Ramos (cell line): ENCODE results near the gene SLC6A14.

Source experiments
- in situ Hi-C: fragments of 300-500 bp; cut with MboI; formaldehyde crosslinking; loops from one replicate; pipeline ENCODE4 v1.14.3; 2022; ENCODE audit warnings: low sequenced_read_pairs; ENCODE audit not compliant: unreplicated experiment

SLC6A14 gene

GRCh38 chrX:116436358-116436816 lies at the start of gene SLC6A14:
Gene SLC6A14 (plus strand): TSS chrX:116436606. CDS start chrX:116436710, 104 bp downstream.
- in situ Hi-C loops, result no loop called here

- in situ Hi-C loops, result no loop called here
These were observed 40.7 kb upstream of the SLC6A14 start for GRCh38 chrX:116395752-116396151.

GRCh38 chrX:116399681-116400080 lies 36.7 kb upstream of the SLC6A14 start:
- in situ Hi-C loops, result no loop called here

GRCh38 chrX:116409219-116409618 lies 27.2 kb upstream of the SLC6A14 start:
- in situ Hi-C loops, result no loop called here

GRCh38 chrX:116413273-116413672 lies 23.1 kb upstream of the SLC6A14 start:
- in situ Hi-C loops, result no loop called here

- in situ Hi-C loops, result no loop called here
These were observed 19.2 kb upstream of the SLC6A14 start for GRCh38 chrX:116417214-116417613.

GRCh38 chrX:116417968-116418367 lies 18.4 kb upstream of the SLC6A14 start:
- in situ Hi-C loops, result no loop called here

- in situ Hi-C loops, result no loop called here
These were observed 8.4 kb upstream of the SLC6A14 start for GRCh38 chrX:116427978-116428377.

- in situ Hi-C loops, result no loop called here
These were observed 809 bp upstream of the SLC6A14 start for GRCh38 chrX:116435597-116435996.

GRCh38 chrX:116449156-116449555 lies 12.8 kb downstream of the SLC6A14 start:
- in situ Hi-C loops, result no loop called here

GRCh38 chrX:116462822-116463221 lies 26.4 kb downstream of the SLC6A14 start, which contains the start of gene CT83:
Gene CT83 (minus strand): TSS chrX:116462976. CDS start chrX:116462856, 120 bp downstream.
- in situ Hi-C loops, result no loop called here

GRCh38 chrX:116480059-116480458 lies 43.7 kb downstream of the SLC6A14 start:
- in situ Hi-C loops, result no loop called here

GRCh38 chrX:116490104-116490503 lies 53.7 kb downstream of the SLC6A14 start:
- in situ Hi-C loops, result no loop called here

- in situ Hi-C loops, result no loop called here
These were observed 56.9 kb downstream of the SLC6A14 start for GRCh38 chrX:116493271-116493670.

- in situ Hi-C loops, result no loop called here
These were observed 63.4 kb downstream of the SLC6A14 start for GRCh38 chrX:116499780-116500179.
